WTC11 (cell line): Measurements from ENCODE around the gene CAMK2G.

ENCODE experiments used
- CREB1 ChIP-seq: sonication (generic); formaldehyde crosslinking; IDR thresholded peaks from 2 replicates; pipeline ENCODE4 v1.8.0; 2023; ENCODE audit warnings: mild to moderate bottlenecking, missing genetic modification reagents
- FOXK1 ChIP-seq: sonication (generic); formaldehyde crosslinking; IDR thresholded peaks from 2 replicates; pipeline ENCODE4 v1.8.0; 2022; ENCODE audit warnings: mild to moderate bottlenecking, moderate library complexity, missing genetic modification reagents
- MXD4 ChIP-seq: fragments of 250-450 bp; sonication (Bioruptor Pico); IDR thresholded peaks from 2 replicates; pipeline ENCODE4 v1.8.0; 2021; ENCODE audit warnings: mild to moderate bottlenecking, moderate library complexity, borderline replicate concordance
- NFE2L1 ChIP-seq: sonication (generic); formaldehyde crosslinking; IDR thresholded peaks from 2 replicates; pipeline ENCODE4 v1.8.1; 2023; ENCODE audit warnings: missing genetic modification reagents
- SP1 ChIP-seq: sonication (generic); formaldehyde crosslinking; conservative IDR thresholded peaks from 2 replicates; pipeline ENCODE4 v1.8.1; 2022; ENCODE audit warnings: missing genetic modification reagents
- TF ChIP-seq, protein P1 (sequence below): fragments of 200-600 bp; IDR thresholded peaks from 2 replicates; pipeline ENCODE4 v1.8.0; 2022; ENCODE audit warnings: antibody characterized with exemption
- TF ChIP-seq, protein P2 (sequence below): sonication (generic); formaldehyde crosslinking; conservative IDR thresholded peaks from 2 replicates; pipeline ENCODE4 v1.8.1; 2022; ENCODE audit warnings: mild to moderate bottlenecking, missing genetic modification reagents
- TF ChIP-seq, protein P3 (sequence below): sonication (generic); formaldehyde crosslinking; IDR thresholded peaks from 2 replicates; pipeline ENCODE4 v1.8.1; 2023; ENCODE audit warnings: mild to moderate bottlenecking, missing genetic modification reagents

DNA sequence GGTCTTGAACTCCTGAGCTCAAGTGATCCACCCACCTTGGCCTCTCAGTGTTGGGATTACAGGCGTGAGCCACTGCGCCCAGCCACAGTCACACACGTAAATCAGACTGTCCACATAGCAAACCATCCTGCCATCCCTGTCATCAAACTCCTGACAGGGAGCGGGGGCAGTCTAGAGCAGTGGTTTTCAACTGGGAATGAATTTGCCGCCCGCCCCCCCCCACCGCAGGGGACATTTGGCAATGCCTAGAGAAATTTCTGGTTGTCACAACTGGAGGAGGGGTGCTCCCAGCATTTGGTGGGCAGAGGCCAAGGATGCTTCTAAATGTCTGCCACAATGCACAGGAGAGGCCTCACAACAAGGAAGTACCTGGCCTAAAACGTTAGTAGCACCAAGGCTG, 24.1 kb downstream of the CAMK2G start:
- TF ChIP-seq, protein P1, sequence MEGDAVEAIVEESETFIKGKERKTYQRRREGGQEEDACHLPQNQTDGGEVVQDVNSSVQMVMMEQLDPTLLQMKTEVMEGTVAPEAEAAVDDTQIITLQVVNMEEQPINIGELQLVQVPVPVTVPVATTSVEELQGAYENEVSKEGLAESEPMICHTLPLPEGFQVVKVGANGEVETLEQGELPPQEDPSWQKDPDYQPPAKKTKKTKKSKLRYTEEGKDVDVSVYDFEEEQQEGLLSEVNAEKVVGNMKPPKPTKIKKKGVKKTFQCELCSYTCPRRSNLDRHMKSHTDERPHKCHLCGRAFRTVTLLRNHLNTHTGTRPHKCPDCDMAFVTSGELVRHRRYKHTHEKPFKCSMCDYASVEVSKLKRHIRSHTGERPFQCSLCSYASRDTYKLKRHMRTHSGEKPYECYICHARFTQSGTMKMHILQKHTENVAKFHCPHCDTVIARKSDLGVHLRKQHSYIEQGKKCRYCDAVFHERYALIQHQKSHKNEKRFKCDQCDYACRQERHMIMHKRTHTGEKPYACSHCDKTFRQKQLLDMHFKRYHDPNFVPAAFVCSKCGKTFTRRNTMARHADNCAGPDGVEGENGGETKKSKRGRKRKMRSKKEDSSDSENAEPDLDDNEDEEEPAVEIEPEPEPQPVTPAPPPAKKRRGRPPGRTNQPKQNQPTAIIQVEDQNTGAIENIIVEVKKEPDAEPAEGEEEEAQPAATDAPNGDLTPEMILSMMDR = no peak
- TF ChIP-seq, protein P2, sequence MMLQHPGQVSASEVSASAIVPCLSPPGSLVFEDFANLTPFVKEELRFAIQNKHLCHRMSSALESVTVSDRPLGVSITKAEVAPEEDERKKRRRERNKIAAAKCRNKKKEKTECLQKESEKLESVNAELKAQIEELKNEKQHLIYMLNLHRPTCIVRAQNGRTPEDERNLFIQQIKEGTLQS (CRISPR knock-in tag) = no peak
- TF ChIP-seq SP1 (CRISPR knock-in tag) = no peak
- no peak for TF ChIP-seq FOXK1 (CRISPR knock-in tag)
- TF ChIP-seq MXD4 = no peak
- TF ChIP-seq, protein P3, sequence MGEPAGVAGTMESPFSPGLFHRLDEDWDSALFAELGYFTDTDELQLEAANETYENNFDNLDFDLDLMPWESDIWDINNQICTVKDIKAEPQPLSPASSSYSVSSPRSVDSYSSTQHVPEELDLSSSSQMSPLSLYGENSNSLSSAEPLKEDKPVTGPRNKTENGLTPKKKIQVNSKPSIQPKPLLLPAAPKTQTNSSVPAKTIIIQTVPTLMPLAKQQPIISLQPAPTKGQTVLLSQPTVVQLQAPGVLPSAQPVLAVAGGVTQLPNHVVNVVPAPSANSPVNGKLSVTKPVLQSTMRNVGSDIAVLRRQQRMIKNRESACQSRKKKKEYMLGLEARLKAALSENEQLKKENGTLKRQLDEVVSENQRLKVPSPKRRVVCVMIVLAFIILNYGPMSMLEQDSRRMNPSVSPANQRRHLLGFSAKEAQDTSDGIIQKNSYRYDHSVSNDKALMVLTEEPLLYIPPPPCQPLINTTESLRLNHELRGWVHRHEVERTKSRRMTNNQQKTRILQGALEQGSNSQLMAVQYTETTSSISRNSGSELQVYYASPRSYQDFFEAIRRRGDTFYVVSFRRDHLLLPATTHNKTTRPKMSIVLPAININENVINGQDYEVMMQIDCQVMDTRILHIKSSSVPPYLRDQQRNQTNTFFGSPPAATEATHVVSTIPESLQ (CRISPR knock-in tag) = no peak
- TF ChIP-seq CREB1 (CRISPR knock-in tag) = no peak
- TF ChIP-seq NFE2L1 (CRISPR knock-in tag) = no peak
